Placental epithelial cell (primary cell): Measurements from ENCODE around the gene IGFALS. TPM values are rescaled to one million over a fixed set of nuclear protein-coding genes. Genes with fewer than 3 reads are reported as not detected.

Source experiments
- total RNA-seq: library from RNA; depleted of rRNA; stranded (reverse); fragments of >200 nt; gene quantifications from 2 replicates; pipeline ENCODE4 v1.2.3, GENCODE V29; 2012

Gene IGFALS
- not detected in 2 replicates for total RNA-seq

GRCh38 chr16:1793578-1794220 is at the start of gene IGFALS:
Gene IGFALS (minus strand): TSS chr16:1793705. CDS start chr16:1793652, 53 bp downstream.

GRCh38 chr16:1826691-1827573 is 33.4 kb upstream of the IGFALS start, which contains the start of the genes FAHD1 and HAGH:
Gene FAHD1 (plus strand): TSS chr16:1827206. CDS start chr16:1827239, 33 bp downstream.
Gene HAGH (minus strand): TSS chr16:1826825. CDS start chr16:1826787, 38 bp downstream.

GRCh38 chr16:1782408-1783264 is 10.9 kb downstream of the IGFALS start, which contains the start of the genes NUBP2 and SPSB3:
Gene NUBP2 (plus strand): TSS chr16:1782960. CDS start chr16:1783021, 61 bp downstream.
Gene SPSB3 (minus strand): TSS chr16:1782571. CDS start chr16:1781483, 1,088 bp downstream.

GRCh38 chr16:1772908-1773702 is 20.4 kb downstream of the IGFALS start, which contains the start of gene MRPS34:
Gene MRPS34 (minus strand): TSS chr16:1773134. CDS start chr16:1773119, 15 bp downstream.

GRCh38 chr16:1772362-1772907 is 21.1 kb downstream of the IGFALS start, which contains the start of gene EME2:
Gene EME2 (plus strand): TSS chr16:1772810. CDS start chr16:1773228, 418 bp downstream.

GRCh38 chr16:1771188-1771863 is 22.2 kb downstream of the IGFALS start, which contains the start of gene NME3:
Gene NME3 (minus strand): TSS chr16:1771543. CDS start chr16:1771534, 9 bp downstream.

Other genes starting within 250 kb of the IGFALS start
- 38.5 and 45.2 TPM in 2 replicates for gene IFT140, start 181.6 kb downstream of the IGFALS start, total RNA-seq
- gene CRAMP1, start 181.3 kb downstream of the IGFALS start, total RNA-seq, result 17.2 and 20.8 TPM in 2 replicates
- gene JPT2, start 115.4 kb downstream of the IGFALS start, total RNA-seq, result 56.9 and 98.6 TPM in 2 replicates
- gene MAPK8IP3, start 87.5 kb downstream of the IGFALS start, total RNA-seq, result 80.5 and 89.4 TPM in 2 replicates
- gene NME3, start 22.2 kb downstream of the IGFALS start, total RNA-seq, result 36.2 and 52.6 TPM in 2 replicates
- gene EME2, start 20.9 kb downstream of the IGFALS start, total RNA-seq, result 13.8 and 14.1 TPM in 2 replicates
- gene MRPS34, start 20.6 kb downstream of the IGFALS start, total RNA-seq, result 47.1 and 64.6 TPM in 2 replicates
- 61.6 and 63.6 TPM in 2 replicates for gene SPSB3, start 11.1 kb downstream of the IGFALS start, total RNA-seq
- 56.5 and 92.0 TPM in 2 replicates for gene NUBP2, start 10.7 kb downstream of the IGFALS start, total RNA-seq
- gene HAGH, start 33.1 kb upstream of the IGFALS start, total RNA-seq, result 5.9 and 24.5 TPM in 2 replicates
- 27.9 and 56.2 TPM in 2 replicates for gene FAHD1, start 33.5 kb upstream of the IGFALS start, total RNA-seq
- not detected in 2 replicates for gene MEIOB, start 78.5 kb upstream of the IGFALS start, total RNA-seq
- not detected in 2 replicates for gene HS3ST6, start 124.7 kb upstream of the IGFALS start, total RNA-seq
- gene MSRB1, start 149.5 kb upstream of the IGFALS start, total RNA-seq, result 16.9 and 20.2 TPM in 2 replicates
- gene RPL3L, start 161.0 kb upstream of the IGFALS start, total RNA-seq, result not detected in 2 replicates
- 113 and 135 TPM in 2 replicates for gene NDUFB10, start 165.8 kb upstream of the IGFALS start, total RNA-seq
- gene RPS2, start 171.1 kb upstream of the IGFALS start, total RNA-seq, result 1,769 and 2,866 TPM in 2 replicates
- gene RNF151, start 173.2 kb upstream of the IGFALS start, total RNA-seq, result not detected in 2 replicates
- gene TBL3, start 178.3 kb upstream of the IGFALS start, total RNA-seq, result 27.1 and 50.1 TPM in 2 replicates
- gene NOXO1, start 187.8 kb upstream of the IGFALS start, total RNA-seq, result 1.6 and 2.1 TPM in 2 replicates
- 13.0 and 14.9 TPM in 2 replicates for gene GFER, start 190.5 kb upstream of the IGFALS start, total RNA-seq
- gene SYNGR3, start 196.3 kb upstream of the IGFALS start, total RNA-seq, result 3.5 and 4.4 TPM in 2 replicates
- gene ZNF598, start 216.1 kb upstream of the IGFALS start, total RNA-seq, result 20.4 and 23.4 TPM in 2 replicates
- 0.33 and 0.39 TPM in 2 replicates for gene NPW, start 226.1 kb upstream of the IGFALS start, total RNA-seq
- gene NHERF2, start 233.2 kb upstream of the IGFALS start, total RNA-seq, result 8.2 and 22.6 TPM in 2 replicates